GM20000 (cell line): Measurements from ENCODE around the gene OR8J3.

Experiments
- DNase-seq: peaks from one replicate; pipeline ENCODE4 v3.0.0; 2012; ENCODE audit warnings: low spot score
- TF ChIP-seq, protein P1 (sequence below): IDR thresholded peaks from 2 replicates; pipeline ENCODE4 v1.5.1; 2012; ENCODE audit warnings: mild to moderate bottlenecking, control low read depth; ENCODE audit errors: extremely low read depth, missing control alignments

OR8J3 gene, protein sequence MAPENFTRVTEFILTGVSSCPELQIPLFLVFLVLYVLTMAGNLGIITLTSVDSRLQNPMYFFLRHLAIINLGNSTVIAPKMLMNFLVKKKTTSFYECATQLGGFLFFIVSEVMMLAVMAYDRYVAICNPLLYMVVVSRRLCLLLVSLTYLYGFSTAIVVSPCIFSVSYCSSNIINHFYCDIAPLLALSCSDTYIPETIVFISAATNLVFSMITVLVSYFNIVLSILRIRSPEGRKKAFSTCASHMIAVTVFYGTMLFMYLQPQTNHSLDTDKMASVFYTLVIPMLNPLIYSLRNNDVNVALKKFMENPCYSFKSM

DNA sequence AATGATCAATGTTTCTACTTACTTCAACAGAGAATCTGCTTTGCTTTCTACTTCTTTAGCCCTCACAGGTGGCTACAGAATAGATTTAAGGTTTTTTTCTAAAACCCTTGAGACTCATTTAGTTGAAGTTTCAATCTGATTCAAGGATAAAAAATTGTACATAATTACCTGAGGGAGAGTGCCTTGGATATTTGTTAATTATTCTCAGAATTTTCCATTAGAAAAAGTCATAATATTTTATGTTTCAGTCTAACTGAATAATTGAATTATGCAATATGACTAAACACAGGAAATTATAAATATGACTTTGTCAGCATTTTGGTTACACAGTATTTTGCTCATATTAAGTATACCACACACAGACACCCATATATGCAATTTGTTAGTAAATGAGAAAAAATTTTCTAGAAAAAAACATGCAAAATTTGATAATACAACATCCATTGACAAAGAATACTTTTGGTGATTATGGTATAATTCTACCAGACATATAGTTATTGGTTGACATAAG, at the start of gene OR8J3:
Gene OR8J3, minus strand, starts transcription at position 51 of the 511 bp plus-strand sequence. CDS start 2,483 bp downstream, outside the sequence.
- TF ChIP-seq, protein P1, sequence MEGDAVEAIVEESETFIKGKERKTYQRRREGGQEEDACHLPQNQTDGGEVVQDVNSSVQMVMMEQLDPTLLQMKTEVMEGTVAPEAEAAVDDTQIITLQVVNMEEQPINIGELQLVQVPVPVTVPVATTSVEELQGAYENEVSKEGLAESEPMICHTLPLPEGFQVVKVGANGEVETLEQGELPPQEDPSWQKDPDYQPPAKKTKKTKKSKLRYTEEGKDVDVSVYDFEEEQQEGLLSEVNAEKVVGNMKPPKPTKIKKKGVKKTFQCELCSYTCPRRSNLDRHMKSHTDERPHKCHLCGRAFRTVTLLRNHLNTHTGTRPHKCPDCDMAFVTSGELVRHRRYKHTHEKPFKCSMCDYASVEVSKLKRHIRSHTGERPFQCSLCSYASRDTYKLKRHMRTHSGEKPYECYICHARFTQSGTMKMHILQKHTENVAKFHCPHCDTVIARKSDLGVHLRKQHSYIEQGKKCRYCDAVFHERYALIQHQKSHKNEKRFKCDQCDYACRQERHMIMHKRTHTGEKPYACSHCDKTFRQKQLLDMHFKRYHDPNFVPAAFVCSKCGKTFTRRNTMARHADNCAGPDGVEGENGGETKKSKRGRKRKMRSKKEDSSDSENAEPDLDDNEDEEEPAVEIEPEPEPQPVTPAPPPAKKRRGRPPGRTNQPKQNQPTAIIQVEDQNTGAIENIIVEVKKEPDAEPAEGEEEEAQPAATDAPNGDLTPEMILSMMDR = no peak
- DNase-seq = no peak

DNA sequence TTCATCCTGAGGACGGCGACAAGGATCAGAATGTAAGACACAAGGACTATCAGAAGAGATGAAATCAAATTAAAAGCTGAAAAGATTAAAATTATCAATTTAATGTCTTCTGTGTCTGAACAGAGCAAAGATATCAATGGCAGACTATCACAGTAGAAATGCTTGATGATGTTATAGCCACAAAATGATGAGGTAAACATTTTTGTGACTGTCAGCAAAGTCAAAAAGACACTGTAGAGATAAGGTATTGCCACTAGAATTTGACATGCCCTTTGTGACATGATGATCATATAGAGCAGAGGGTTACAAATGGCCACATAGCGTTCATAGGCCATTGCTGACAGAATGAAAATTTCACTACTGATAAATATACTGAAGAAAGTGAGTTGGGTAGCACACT, 48.6 kb upstream of the OR8J3 start:
- TF ChIP-seq, protein P1 = no peak
- DNase-seq = no peak

DNA sequence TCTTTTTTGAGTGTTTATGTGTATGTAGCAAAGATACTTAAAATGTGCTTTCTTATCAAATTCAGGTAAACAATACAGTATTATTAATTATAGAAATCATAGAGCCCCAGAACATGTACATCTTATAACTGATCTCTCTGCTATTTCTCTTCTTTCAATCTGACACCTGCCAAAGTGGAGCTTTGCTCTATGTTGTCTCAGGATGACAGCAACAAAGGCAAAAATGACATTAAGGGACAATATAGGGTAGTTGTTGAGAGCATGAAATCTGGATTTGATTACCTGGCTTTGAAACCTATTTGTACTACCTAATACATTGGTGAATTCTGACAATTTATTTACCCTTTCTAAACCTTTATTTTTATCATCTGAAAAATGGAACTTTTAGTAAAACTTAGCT, 43.5 kb upstream of the OR8J3 start:
- TF ChIP-seq, protein P1 = no peak
- no peak for DNase-seq

- no peak for DNase-seq
- TF ChIP-seq, protein P1 = no peak
These were observed 36.3 kb upstream of the OR8J3 start, which contains the start of gene OR5J2 for GRCh38 chr11:56176318-56176717. OR5J2 (plus strand) TSS chr11:56176618; CDS start chr11:56176618, 0 bp downstream.

GRCh38 chr11:56172256-56172830, 32.3 kb upstream of the OR8J3 start:
- no peak for DNase-seq
- TF ChIP-seq, protein P1 = no peak

DNA sequence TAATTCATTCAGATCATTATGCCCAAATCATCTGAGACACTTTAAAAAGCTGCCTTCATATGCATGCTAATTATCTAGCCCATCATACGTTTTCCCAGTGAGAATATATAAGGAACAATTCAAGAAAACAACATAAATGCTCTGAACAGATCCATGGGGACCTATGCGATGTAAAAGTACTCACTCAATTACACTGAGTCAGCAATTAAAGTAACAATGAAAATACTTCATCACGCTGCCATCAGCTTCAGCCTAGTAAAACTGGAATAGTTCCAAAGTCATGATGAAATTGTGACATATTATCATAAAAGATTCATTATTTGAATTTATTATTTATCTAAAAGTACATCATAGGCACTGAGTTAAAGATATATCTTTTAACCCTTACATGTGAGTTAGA, 23.8 kb upstream of the OR8J3 start:
- TF ChIP-seq, protein P1 = no peak
- DNase-seq = no peak

- DNase-seq = no peak
- TF ChIP-seq, protein P1 = no peak
These were observed 20.2 kb upstream of the OR8J3 start, which contains the start of gene OR8K5 for GRCh38 chr11:56160217-56160616. OR8K5 (minus strand) TSS chr11:56160317; CDS start chr11:56160317, 0 bp downstream.
